Dermis microvascular lymphatic vessel endothelial cell (primary cell): Measurements from ENCODE around the gene SH3GLB1. TPM values are rescaled to one million over a fixed set of nuclear protein-coding genes. Genes with fewer than 3 reads are reported as not detected.
"Not testable (repeated sequence)": the region's sequence is repeated elsewhere in the genome, so short reads cannot be mapped to it uniquely, and the experiment has no call there.

ENCODE experiments used
- DNase-seq, 2 donors: peaks; one replicate each; pipeline versions ENCODE4 v3.0.0 to v3.0.0-alpha.2; 2010; ENCODE audit warnings: low read depth in 2 of 2
- total RNA-seq: library from RNA; depleted of rRNA; stranded (reverse); fragments of >200 nt; gene quantifications from 2 replicates; pipeline ENCODE4 v1.2.1, GENCODE V29; 2014

The SH3GLB1 gene
- 32.9 and 39.4 TPM in 2 replicates for total RNA-seq

- peak; percentile 69 to 90 for DNase-seq
Measured at GRCh38 chr1:86704458-86704971, at the start of gene SH3GLB1. Gene SH3GLB1 (plus strand): TSS chr1:86704576. CDS start chr1:86704900, 324 bp downstream.

DNA sequence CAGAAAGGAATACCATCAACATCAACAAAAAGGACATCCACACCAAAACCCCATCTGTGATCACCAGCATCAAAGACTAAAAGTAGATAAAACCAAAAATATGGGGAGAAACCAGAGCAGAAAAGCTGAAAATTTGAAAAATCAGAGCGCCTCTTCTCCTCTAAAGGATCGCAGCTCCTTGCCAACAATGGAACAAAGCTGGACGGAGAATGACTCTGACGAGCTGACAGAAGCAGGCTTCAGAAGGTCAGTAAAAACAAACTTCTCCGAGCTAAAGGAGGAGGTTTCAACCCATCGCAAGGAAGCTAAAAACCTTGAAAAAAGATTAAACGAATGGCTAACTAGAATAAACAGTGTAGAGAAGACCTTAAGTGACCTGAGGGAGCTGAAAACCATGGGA lies 46.0 kb upstream of the SH3GLB1 start:
- DNase-seq: not testable (repeated sequence)

DNA sequence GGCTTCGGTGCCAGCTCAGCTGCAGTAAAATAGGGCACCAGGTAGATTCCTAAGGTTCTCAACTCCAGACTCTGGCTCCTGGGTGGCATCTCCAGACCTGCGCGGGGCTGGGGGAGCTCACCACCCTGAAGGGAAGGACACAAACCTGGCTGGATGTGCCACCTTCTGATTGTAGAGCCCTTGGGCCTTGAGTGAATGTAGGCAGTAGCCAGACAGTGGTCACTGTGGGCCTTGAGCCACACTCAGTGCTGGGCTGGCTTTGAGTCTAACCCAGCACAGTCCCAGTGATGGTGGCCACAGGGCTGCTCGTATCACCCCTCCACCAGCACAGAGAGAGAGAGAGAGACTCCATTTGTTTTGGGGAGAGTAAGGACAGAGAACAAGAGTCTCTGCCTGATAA lies 38.0 kb upstream of the SH3GLB1 start:
- no peak for DNase-seq

DNA sequence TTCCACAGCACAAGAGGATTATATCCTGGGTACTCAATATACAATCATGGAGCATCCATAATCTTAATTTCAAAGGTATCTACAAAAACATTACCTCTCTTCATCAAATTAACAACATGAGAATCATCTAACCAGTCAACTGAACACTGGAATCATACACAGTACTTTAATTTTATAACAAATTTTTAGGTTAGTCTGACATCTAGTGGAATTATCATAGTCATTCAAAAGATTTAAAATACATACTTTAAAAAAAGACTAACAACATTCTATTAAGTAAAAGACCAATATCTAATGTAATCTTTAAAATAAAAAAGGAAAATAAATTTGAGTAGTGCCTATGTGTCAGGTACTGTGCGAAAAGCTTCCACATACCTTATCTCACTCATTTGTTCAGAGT lies 16.8 kb upstream of the SH3GLB1 start:
- DNase-seq: peak in 1 of 2 donors; percentile 16

GRCh38 chr1:86692641-86693040 lies 11.7 kb upstream of the SH3GLB1 start:
- DNase-seq: no peak

GRCh38 chr1:86695400-86695799 lies 9.0 kb upstream of the SH3GLB1 start:
- DNase-seq: peak in 1 of 2 donors; percentile 23

GRCh38 chr1:86696522-86696921 lies 7.9 kb upstream of the SH3GLB1 start:
- peak in 1 of 2 donors; percentile 83 for DNase-seq

DNA sequence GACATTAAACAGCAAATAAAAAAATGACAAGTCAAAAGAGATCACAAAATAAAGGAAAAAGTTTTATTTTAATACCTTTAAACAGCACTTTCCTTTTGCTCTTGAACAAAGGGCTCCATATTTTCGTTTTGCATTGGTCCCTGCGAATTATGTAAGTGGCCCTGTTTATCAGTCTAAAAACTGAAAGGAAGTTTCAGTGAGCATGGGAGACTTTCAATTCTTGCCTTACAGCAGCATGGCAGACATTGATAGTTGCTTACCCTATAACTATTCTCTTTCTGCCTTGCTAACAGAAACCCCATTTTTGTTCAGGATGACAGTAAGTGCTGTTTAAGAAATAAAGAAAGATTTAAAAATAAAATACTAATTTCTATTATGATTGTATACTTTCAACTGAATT lies 5.2 kb upstream of the SH3GLB1 start:
- no peak for DNase-seq

GRCh38 chr1:86701731-86702130 lies 2.6 kb upstream of the SH3GLB1 start:
- no peak for DNase-seq

DNA sequence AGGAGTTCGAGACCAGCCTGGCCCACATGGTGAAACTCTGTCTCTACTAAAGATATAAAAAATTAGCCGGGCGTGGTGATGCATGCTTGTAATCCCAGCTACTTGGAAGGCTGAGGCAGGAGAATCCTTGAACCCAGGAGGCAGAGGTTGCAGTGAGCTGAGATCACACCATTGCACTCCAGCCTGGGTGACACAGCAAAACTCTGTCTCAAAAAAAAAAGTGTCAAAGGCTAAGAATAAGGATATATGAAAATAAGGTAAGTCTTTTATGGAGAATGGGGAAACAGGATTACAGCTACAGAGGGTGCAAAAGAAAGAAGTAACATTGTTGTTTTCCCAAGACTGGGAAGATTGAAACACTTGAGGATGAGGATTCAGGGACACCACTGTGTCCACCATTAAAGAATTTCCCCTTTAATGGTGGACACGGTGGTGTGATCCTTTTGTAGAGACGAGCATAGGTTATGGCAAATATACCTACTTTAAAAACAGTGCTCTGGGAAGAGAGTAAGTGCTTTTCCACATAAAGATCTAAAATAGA lies 1.4 kb upstream of the SH3GLB1 start:
- not testable (repeated sequence) for DNase-seq

DNA sequence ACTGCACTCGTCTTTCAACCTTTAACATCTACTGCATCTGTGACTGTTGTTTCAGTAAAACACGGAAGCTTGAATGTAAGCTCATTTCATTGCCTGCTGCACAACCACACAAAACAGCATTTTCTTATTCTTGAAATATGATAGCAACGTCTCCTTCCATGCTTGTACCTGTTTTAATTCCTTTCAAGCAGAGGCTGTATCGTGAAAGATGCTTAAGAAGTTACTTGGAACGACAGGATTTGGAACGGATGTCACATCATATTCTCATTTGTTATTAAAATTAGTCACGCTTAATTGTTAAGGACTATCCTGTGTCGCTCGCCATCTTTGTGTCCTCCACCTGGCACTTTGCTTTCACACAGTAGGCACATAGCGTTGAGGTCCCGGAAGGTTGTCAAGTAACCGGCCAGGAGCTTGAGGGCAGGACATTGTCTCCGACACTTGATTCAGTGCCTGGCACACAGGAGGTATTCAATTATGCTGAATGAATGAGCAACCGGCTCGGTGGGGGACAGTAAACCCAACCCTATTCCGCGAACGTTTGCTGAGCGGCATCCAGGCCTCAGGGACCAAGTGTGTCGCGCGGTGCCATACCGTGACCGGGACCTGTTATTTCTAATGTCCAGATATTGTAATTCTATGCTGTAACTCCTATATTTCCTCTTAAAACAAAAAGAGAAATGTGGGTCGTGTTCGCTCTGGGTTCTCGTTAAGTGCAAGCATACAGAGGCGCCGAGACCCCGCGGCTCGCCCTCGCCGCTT lies 499 bp upstream of the SH3GLB1 start:
- peak in 1 of 2 donors; percentile 44 for DNase-seq

- DNase-seq: peak in 1 of 2 donors; percentile 72
Measured at GRCh38 chr1:86704972-86705664, 742 bp downstream of the SH3GLB1 start.

- no peak for DNase-seq
Measured at GRCh38 chr1:86705665-86705985, 1.2 kb downstream of the SH3GLB1 start.

DNA sequence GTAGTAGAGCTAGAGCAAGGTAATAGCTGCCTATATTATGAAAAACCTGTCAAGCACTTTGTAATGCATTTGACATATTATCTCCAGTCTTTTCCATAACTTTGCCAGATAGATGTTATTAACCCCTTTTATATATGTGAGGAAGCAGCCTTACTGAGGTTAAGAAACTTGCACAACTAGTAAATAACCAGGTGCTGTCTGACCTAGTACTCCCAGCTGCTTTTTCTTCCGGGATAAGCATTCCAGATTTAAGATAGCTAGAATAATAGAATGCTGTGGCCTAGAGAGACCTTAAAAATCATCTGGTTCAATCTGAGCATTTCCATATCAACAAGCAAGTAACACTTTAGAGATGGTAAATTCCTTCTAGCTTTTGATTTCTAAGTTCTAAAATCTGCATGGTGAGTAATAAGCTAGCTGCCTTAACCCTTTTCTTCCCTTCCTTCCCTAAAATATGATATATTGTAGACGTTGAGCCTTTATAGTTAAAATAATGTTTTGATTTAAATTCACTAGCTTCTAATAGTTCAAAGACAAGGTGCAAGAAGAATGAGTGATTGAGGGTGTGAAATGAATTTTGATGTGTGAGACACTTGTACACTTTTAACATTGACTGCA lies 1.8 kb downstream of the SH3GLB1 start:
- peak in 1 of 2 donors; percentile 28 for DNase-seq

- no peak for DNase-seq
Measured at GRCh38 chr1:86708920-86709319, 4.5 kb downstream of the SH3GLB1 start.

DNA sequence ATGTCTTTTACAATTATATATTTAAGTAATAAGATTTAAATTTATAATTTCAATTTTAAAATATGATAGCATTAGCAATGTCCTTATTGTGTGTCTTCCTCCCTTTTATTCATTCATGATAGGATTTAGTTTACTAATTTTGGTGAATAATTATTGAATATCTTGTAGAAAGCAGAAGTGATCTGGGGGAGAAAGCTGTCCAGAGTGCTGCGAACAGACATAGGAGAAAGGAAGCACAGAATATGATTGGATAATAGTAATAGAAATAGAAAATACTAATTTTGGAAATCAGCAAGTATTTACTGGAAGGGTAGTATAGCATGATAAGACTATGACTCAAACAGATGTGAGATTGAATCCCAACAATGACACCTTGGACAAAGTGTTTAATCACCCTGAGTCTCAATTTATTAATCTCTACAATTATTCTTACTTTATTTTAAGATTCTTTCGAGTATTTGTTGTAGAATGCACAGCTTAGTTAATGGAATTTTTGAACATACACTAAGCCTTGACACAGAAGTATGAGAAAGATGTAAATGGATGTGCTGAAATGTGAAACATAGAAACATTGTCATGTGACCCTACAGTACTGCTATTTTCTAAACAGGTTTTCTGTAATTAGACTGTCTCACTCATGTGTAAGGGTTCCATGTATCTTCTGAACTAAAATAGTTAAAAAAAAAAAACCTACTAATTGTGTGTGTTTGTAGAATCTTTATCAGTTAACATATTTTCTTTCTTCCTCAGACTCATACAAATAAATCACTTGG lies 7.9 kb downstream of the SH3GLB1 start:
- no peak for DNase-seq

GRCh38 chr1:86713477-86713876 lies 9.1 kb downstream of the SH3GLB1 start:
- DNase-seq: no peak

- DNase-seq: no peak
Measured at GRCh38 chr1:86714159-86714558, 9.8 kb downstream of the SH3GLB1 start.

- no peak for DNase-seq
Measured at GRCh38 chr1:86714561-86715244, 10.3 kb downstream of the SH3GLB1 start.

DNA sequence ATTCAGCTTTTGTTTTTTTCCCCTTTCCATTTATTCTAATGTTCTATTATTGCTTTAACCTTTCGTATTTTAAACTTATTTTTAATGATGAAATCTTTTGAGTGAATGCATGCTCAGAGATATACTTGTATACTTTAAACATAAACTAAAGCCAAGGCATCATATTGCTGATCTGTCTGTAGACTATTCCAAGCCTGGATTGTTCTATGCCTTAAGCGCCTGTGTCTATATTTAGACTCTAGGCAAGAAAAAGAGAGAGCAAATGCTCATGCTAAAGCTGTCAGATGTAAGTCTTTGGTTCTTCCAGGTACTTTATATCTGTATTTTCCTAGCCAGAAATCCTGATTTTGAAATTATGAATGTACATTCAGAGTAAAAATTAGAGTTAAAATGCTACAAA lies 14.4 kb downstream of the SH3GLB1 start:
- DNase-seq: no peak

DNA sequence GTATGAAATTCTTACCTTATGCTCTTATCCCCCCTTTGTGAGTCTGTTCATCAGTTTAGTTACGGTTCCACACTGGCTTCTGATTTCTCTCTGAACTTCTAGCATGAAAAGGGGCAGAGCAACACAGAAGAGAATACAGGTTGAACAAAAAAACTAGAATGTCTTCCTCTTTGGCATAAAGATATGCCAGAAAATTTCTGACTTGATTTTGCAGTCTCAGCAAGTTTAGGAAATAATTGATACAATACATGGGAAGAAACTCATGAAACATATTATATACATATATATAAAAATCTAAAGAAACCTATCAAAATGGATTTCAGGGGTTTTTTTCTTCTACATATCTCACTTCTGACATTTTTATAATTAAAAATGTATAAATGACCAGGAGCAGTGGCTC lies 27.0 kb downstream of the SH3GLB1 start:
- no peak for DNase-seq
